ENCODE data around the gene PRDM16.
"Not testable (repeated sequence)": the region's sequence is repeated elsewhere in the genome, so short reads cannot be mapped to it uniquely, and the experiment has no call there.

Gene PRDM16

DNA sequence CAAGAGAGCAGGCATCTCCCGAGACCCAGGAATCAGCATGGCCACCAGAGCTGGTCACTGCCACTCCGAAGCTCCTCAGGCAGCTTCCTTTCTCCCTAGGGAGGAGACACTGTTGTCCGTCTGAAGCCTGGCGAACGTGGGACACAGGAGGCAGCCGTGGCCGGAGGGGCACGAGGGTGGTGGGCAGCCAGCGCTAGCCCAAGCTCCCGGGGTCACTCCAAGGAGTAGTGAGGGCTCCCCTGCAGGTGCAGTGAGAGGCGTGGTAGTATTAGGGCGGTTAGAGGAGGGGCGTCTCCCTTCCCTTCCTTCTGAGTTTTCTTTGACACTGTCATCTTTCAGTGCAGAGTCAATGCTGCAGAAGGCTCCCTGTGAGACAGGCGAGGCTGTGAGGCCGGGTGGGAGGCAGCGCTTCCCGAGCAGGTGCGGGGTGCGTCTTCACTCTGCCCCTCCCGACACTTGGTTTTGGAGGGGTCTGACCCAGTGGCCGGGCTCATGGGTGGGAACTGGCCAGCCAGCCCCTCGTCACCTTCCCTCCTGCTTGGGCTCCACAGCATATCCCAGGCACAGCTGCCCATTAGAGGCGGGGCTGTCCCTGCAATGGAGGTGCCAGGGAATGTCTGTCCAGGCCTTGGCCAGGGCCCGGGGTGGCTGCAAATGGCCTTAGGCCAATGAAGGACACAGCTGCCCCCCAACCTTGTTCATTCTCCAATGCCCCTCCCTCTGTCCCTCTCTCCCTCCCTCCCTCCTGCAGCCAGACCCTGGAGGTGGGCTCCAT lies 213.8 kb downstream of the PRDM16 start:
- no peak for DNase-seq (ENCODE audit: low spot score)

DNA sequence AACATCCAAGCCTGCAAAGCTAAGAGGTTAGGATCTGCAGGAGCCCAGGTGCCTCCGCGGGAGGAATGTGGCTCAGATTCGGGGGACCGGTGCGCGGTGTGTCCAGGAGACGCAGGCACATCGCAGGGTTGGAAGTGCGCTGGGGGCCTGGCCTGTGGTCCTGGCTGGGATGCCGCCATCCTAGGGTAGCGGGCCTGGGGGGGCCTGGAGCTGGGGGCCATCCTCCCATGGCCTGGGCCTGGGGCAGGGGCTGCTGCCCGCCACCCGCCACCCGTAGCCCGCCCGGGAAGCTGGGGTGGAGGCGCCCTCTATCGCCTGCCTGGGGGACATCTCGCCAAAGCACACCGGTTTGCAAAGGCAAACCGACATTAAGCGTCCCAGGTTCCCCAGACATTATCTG lies 214.8 kb downstream of the PRDM16 start:
- DNase-seq (ENCODE audit: low spot score), result no peak

DNA sequence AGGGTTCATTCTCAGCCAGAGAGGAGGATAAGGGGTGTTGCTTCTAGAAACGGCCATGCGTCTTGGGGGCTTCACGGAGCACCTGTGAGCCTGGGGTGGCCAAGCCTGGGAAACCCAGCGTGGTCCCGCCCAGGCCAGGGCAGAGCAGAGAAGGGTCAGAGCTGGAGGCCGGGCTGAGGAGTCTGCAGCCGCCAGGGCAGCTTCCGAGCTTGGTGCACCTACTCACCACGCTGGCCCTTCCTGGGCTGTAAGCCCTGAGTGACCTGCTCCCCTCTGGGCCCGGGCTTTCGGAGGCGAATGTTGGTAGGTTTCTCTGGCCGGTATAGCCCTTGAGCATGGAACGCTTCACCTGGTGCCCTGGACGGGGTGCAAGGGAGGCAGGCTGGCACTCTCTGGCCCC lies 215.7 kb downstream of the PRDM16 start:
- DNase-seq (ENCODE audit: low spot score), result no peak

DNA sequence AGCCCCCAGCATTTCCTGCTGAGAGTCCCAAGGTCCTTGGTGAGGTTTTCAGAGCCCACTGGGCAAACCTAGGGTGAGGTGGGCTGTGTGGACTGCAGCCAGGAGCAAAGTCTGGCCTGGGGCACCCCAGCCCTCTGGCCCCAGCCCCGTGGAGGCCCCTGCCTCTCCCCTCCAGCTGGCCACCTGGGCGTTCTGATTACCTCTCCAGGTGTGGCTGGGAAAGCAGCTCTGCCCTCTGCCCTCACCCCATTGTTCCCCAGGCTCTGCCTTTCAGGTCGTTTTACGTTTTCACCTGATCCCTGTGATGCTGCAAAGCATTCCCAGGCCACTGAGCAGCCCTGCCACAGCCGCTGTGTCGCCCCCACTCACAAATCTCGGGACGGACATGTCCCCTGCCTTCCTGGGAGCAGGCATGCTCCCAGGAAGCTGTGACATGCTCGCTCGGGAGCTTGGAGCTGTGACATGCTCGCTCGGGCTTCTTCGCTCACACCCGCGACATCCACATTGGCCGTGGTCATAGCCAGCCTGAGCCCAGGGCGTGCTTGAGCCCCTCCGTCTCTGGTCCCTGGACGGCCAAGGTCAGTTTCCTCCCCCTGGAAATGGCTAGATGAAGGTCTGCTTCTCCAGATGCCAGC lies 216.2 kb downstream of the PRDM16 start:
- no peak for DNase-seq (ENCODE audit: low spot score)

DNA sequence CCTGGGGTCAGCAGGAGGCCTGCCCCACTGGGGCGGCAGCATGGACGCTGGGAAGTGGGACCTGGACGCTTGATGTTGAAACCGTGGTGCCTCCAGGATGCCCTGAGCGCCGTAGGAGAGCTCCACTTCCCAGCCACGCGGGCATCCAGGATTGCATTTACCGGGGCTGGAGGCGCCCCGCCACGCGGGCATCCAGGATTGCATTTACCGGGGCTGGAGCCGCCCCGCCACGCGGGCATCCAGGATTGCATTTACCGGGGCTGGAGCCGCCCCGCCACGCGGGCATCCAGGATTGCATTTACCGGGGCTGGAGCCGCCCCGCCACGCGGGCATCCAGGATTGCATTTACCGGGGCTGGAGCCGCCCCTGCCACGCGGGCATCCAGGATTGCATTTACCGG lies 218.1 kb downstream of the PRDM16 start:
- DNase-seq (ENCODE audit: low spot score), result not testable (repeated sequence)

DNA sequence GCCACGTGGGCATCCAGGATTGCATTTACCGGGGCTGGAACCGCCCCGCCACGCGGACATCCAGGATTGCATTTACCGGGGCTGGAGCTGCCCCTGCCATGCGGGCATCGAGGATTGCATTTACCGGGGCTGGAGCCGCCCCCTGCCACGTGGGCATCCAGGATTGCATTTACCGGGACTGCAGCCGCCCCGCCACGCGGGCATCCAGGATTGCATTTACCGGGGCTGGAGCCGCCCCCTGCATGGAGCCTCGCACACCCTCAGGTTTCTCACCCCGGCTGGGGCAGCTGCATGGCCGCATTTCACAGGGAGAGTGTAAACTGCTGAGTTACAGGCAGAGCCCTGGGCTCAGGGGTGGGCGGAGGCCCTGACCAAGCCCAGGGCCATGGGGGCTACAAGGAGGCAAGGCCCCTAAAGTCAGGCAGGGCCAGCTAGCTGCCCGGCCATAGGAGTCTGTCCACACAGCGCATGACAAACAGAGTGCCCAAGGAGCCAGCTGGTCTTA lies 218.7 kb downstream of the PRDM16 start:
- DNase-seq (ENCODE audit: low spot score), result no peak

DNA sequence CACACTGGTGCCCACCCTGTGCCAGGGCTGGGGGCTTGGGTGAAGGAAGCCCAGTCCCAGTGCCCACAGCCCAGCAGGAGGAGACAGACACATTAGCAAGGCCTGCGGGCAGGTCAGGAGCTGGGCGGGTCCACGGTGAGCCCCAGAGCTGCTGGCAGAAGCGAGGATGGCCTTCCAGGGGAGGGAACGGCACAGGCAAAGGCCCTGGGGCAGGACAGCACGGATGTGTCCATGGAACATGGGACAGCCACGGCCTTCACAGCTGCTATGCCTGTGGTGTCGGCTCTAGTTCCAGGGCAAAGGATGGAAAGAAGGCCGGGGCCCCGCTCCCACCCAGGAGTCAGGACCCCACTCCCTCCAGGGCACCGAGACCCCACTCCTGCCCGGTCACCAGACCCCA lies 220.5 kb downstream of the PRDM16 start:
- no peak for DNase-seq (ENCODE audit: low spot score)

DNA sequence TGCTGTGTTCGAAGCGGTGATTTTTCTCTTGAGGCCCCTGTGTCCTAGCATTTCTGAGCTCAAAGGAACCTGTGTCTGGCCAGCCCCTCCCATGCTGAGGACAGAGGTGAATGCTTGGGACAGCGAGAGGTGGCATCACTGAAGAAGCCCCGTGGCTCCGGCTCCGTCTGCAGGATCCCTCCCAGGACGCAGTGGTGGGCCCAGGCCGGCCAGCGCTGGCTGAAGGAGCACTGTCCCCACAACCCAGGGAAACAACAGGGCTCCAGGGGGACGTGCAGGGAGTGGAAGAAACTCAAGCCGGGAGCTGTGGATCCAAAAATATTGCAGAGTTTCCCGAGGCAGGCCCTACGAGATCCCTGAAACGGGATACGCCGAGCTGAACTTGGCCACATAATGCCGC lies 221.4 kb downstream of the PRDM16 start:
- DNase-seq (ENCODE audit: low spot score), result no peak

DNA sequence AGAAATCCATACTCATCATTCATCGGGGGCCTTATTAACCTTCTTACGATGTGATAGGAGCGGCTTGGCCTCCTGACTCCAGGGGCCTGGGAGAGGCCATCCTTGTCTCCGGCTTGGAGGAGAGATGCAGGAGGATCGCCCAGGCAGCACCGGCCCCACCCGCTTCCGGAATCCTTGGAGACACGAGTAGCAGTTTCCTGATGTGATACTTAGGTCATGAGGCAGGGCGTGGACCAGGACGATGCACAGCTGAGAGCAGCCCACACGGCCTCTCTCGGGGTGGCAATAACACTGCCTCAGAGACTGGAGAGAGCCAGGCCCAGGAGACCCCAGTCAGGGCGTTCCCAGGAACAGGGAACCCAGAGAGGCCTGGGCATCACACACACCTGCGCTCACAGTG lies 221.9 kb downstream of the PRDM16 start:
- no peak for DNase-seq (ENCODE audit: low spot score)

DNA sequence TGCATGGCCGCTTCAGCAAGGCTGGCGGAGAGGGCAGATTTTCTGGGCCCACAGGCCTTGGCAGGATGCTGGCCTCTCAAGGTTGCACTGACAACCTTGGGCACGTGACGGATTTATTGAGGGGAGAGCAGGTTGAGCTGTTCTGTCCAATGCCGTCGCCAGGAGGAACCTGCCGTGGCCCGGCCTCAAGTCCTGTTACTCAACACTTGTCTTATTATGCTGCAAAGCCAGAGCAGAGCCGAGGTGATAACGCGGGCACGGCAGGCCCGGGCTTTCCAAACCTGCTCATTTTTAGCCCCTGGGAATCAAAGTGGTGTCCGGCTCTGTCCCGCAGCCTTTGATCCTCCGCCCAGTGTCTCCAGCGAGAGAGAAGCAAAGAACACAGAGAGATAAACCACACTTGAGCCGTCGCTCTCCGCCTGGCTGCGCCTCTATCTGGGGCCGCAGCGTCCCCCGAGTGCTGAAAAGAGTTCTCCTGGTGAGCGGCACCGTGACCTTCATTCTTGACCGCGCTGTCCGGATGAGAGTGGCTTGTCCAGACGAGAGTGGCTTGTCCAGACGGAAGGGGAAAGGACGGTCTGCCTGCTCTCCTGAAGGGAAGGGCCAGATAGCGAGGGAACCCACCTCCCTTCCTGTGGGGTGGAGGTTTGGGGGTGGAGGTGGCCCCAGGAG lies 223.2 kb downstream of the PRDM16 start:
- no peak for DNase-seq (ENCODE audit: low spot score)

DNA sequence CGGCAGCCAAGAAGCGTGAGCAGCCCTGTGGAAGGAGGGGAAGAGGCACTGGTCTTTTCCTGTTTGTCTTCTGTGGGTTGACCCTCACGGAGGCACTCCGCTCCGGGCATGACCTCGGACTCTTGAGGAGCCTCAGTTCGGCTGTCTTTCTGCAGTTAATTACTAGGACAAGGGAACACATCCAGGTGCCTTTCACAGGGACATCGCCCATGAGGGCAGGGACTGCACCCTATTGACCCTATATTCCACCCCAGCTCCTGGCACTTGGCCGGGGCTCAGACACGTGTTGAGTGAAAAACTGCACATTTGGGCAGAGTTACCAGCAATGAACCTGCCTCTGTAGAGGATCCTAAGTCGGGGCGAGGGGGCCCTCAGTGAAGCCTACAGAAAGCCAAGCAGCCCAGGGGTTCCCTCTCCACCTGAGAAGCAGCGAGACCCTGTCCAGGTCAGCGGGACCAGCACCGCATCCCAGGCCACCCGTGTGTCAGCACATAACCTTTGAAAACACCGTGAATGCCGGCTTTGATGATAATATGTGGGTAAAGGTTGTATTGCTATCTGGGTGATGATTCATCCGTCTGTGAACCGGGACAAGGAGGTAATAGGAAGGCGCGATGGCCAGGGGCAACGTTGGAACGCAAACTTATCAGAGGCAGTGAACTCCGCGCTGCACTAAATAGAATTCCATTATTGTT lies 224.0 kb downstream of the PRDM16 start:
- no peak for DNase-seq (ENCODE audit: low spot score)

DNA sequence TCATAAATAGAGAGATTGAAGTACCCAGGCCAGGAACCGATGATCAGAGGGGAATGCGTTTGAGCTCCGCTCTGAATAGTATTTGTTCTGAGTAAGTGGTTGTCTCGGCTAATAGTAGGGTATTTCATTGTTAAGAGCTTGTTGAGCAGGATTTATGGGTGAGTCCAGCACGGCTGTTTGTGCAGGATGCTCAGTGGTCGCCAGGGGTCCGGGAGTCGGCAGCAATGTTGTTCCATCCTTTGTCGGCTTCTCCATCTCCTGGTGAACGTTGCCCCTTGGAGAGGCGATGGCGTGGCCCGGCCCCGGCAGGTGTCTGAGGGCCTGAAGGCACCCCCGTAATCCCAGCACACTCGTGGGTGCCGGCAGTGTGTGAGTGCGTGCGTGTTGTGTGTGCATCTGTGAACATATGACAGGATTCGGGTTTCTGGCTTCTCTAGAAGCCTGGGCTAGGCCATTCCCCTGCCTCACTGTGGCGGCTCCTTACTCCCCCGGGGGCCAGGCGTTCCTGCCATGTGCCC lies 224.6 kb downstream of the PRDM16 start:
- DNase-seq (ENCODE audit: low spot score), result no peak

DNA sequence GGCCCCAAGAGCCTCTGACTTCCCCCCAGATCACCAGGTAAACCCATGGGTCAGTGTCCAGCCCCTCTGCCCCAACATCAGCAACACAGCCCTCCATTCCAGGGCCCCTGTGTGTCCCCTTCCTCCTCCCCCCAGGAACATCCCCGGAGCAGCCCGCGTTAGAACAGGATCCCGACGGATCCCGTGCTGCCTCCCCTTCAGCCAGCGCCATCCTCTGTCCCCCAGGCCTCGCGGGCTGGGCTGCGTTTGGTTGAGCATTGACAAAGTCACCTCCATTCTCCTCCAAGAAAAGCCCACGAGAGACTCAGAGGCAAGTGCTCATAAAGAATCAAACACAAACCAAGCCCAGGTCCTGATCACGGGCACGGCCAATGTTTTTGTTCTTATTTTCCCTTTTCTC lies 225.4 kb downstream of the PRDM16 start:
- no peak for DNase-seq (ENCODE audit: low spot score)

DNA sequence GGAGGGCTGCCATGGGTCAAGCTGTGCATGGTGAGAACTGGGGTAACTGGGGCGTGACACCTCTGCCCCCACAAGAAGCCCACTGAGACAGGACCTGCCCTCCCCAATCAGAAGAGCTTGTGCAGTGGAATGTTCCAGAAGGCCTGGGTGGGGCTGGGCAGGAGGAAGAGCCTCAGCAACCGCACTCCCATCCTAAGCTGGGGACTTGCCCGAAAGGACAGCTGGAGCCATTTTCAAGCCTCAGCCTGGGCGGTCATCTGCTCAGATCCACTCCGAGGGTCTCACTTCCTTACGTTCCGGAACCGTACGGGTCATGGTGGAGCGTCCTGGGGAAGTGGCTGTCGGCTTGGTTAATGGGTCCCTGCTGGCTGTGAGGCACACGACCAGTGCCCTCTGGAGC lies 226.8 kb downstream of the PRDM16 start:
- DNase-seq (ENCODE audit: low spot score), result no peak

DNA sequence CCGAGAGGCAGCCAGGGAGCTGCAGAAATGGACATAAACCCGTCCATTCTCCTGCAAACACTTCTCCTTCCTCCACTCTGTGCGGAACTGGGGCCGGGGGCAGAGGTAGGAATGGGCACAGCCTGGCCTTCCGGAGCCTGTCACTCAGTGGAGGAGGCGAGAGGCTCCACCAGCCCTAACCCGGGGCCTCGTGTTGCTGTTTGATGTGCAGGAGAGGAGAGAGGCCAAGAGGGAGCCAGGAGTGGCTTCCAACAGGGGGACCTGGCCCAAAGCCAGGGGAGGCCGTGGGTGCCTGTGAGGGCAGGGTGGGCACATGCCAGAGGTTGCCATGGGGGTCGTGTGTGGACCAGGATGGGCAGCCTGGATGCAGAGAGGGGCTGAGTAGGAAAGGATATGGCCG lies 227.3 kb downstream of the PRDM16 start:
- no peak for DNase-seq (ENCODE audit: low spot score)

DNA sequence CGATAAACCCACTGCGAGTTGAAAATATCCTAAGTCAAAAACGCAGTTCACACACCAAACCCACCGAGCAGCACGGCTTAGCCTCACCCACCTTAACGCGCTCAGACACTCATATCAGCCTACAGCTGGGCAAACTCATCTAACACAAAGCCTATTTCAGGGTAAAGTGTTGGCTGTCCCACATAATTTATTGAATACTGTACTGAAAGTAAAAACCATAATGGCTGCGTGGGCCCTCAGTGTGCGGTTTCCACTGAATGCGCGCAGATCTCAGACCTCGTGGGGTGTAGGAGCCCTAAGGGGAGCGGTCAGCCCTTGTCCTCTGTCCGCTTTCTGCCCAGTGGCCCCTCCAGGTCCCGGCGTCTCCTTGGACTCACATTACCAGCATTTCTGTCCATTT lies 227.8 kb downstream of the PRDM16 start:
- no peak for DNase-seq (ENCODE audit: low spot score)

DNA sequence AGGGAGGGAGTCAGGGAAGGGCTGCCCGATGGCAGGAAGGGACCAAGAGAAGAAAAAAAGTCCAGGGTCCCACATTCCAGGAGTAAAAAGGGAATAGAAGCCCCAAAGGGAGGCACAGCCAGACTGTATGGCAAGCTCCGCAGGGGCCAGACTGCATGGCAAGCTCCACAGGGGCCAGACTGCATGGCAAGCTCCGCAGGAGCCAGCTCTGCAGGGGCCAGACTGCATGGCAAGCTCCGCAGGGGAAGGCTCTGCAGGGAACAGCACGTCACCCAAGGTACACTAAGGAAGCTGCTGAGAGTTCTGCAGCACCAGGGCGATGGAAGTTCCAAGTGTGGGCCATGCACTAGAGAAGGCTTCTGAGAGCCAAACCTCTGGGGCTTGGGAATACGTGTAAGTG lies 228.8 kb downstream of the PRDM16 start:
- no peak for DNase-seq (ENCODE audit: low spot score)

DNA sequence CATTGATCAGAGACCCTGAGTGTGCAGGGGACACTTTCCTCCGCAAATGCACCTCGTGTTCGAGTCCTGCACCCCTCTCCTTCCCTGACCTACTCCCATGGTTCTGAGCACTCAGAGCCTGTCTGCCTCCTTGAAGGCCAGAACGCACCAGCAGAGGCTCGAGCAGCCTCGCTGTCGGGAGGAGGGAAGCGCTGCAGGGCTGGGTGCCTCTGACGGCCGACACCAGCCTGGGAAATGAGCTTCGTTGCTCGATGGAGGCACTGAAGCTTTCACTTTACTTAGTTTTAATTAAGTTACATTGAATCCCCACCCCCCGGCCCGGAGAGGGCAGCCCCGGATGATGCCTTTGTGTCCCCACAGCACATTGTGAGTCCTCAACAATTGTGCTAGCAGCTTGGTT lies 229.2 kb downstream of the PRDM16 start:
- DNase-seq (ENCODE audit: low spot score), result no peak

DNA sequence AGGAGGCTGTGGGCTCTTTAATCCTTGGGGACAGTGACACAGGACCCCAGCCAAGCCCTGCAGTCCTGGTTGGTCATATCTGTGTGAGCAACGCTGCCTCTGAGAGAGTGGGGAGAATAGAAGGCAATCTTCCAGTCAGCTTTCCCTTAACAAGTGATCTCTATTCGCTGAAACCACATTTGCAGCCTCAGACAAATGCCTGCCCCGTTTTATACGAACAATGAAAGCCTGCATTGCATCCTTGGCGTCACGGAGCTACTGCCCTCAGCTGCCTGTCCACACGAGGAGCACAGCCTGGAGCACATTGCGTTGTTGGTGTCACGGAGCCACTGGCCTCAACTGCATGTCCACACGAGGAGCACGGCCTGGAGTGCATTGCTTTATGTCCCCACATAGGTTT lies 235.2 kb downstream of the PRDM16 start:
- DNase-seq (ENCODE audit: low spot score), result no peak

DNA sequence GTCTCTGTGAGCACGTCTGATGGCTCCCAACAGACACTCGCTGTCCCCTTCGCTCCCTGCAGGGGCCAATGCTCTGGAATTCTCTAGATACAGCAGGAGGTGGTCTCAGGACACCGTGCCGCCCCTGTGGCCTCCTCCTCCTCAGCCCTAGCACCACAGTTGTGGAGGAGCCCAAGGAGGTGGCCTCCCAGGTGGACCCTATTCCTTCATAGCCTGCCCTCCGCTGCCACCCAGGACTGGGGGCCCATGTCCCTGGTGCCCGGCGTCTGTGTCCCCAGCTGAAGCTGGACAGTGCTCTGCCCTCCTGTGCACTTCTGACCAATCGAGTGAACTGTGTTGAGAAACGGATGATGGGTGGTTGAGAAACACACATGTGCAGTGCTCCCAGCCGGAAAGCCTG lies 235.7 kb downstream of the PRDM16 start:
- no peak for DNase-seq (ENCODE audit: low spot score)

DNA sequence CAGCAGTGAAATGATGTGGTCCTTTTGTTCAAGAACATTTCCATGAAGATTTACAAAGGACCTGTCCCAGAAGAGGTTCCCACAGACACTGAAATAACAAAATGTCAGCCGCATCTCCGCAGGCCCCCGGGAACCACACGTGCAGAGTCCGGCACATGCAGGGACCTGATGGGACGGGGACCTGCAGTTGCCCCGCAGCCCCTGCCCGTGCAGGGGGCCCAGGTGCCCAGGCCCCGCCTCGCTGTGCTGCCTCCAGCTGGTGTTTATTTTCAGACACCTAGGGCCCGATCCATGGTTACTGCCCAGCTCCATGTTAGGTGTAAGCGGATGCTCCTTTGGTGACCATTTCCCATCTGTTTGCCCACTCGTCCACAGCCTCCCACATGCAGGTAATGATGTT lies 236.2 kb downstream of the PRDM16 start:
- DNase-seq (ENCODE audit: low spot score), result no peak

DNA sequence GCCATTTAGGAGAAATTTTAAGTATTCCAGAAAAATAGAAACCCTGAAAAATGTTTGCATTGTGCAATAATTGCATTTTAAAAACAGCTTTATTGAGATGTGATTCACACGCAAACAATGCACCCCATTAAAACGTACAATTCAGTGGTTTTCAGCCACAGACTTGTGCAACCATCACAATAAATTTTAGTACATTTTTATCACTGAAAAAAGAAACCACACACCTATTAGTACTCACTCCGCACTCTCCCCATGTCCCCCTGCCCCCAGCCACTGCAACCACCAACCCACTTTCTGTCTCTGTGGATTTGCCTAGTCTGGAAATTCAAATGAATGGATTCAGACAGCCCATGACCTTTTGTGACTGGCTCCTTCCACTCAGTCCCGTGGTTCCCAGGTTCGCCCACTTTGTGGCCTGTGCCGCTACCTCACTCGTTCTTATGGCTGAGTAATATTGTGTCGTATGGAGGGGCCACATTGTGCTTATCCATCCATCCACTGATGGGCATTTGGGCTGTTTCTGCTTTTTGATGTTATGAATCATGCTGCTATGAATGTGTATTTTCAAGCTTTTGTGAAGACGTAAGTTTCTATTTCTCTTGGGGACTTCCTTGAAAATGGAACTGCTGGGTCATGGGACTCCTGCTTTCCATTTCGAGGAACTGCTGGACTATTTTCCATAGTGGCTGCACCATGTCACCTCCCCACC lies 237.7 kb downstream of the PRDM16 start:
- DNase-seq (ENCODE audit: low spot score), result no peak
